AG09309 (cell line): ENCODE results near the gene BTBD9.

Experiments used
- DNase-seq: peaks from one replicate; pipeline ENCODE4 v3.0.0-alpha.2; 2010; ENCODE audit warnings: low read depth
- H3K4me3 ChIP-seq: 2 replicates; pipeline ENCODE4 v1.5.1; 2011; ENCODE audit warnings: mild to moderate bottlenecking, low read depth, low read length, moderate library complexity; ENCODE audit not compliant: control insufficient read depth
- CTCF ChIP-seq: IDR thresholded peaks from 2 replicates; pipeline ENCODE4 v1.5.1; 2011; ENCODE audit warnings: mild to moderate bottlenecking, low read depth, low read length, inconsistent platforms; ENCODE audit not compliant: insufficient read depth, control insufficient read depth; ENCODE audit errors: missing control alignments

The BTBD9 gene

GRCh38 chr6:38517005-38517404, 122.7 kb downstream of the BTBD9 start:
- no peak for TF ChIP-seq CTCF
- DNase-seq = no peak
- H3K4me3 ChIP-seq = no peak overlapping the region

GRCh38 chr6:38514399-38514798, 125.3 kb downstream of the BTBD9 start:
- no peak overlapping the region for H3K4me3 ChIP-seq
- DNase-seq = no peak
- TF ChIP-seq CTCF = no peak

GRCh38 chr6:38512211-38512610, 127.5 kb downstream of the BTBD9 start:
- no peak overlapping the region for H3K4me3 ChIP-seq
- TF ChIP-seq CTCF = no peak
- no peak for DNase-seq

GRCh38 chr6:38510205-38510604, 129.5 kb downstream of the BTBD9 start:
- no peak for DNase-seq
- no peak overlapping the region for H3K4me3 ChIP-seq
- TF ChIP-seq CTCF = no peak

- no peak for TF ChIP-seq CTCF
- H3K4me3 ChIP-seq = no peak overlapping the region
- peak; percentile 16 for DNase-seq
Measured at GRCh38 chr6:38509713-38510112, 130.0 kb downstream of the BTBD9 start.

- no peak for TF ChIP-seq CTCF
- no peak overlapping the region for H3K4me3 ChIP-seq
- DNase-seq = no peak
Measured at GRCh38 chr6:38508894-38509293, 130.8 kb downstream of the BTBD9 start.

- no peak overlapping the region for H3K4me3 ChIP-seq
- DNase-seq = no peak
- no peak for TF ChIP-seq CTCF
Measured at GRCh38 chr6:38508286-38508685, 131.4 kb downstream of the BTBD9 start.
